ENCODE results near the gene RRP1.

DNA sequence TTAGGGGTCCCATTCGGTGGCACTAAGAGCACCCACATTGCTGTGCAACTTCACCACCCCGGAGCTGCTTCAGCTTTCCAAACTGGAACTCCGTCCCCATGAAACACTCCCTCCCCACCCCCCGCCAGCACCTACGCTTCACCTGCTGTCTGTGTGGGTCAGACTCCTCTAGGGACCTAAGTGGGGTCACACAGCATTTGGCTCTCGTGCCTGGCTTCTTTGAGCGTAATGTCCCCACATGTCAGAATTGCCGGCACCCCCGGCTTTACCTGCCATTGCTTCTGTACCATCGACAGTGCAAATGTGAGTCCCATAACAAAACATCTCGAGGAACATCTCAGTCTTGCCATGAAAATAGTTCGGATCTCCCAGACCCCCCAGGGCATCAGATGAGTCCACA is 39.8 kb downstream of the RRP1 start:
- no peak for TF ChIP-seq CTCF (conservative IDR thresholded peaks at IDR 0.05; ENCODE audit: low read depth, low read length)
- no peak for TF ChIP-seq EZH2phosphoT487 (IDR thresholded peaks at IDR 0.05; ENCODE audit: borderline replicate concordance, low read length)
- TF ChIP-seq EZH2 (IDR thresholded peaks at IDR 0.05; ENCODE audit: low read length, unreplicated experiment), result no peak
